Muscle layer of colon (tissue), 2 donors: ENCODE results near the gene WDR64.
"Not testable (repeated sequence)": the region's sequence is repeated elsewhere in the genome, so short reads cannot be mapped to it uniquely, and the experiment has no call there.

Experiments
- H3K27ac ChIP-seq: one replicate; pipeline ENCODE4 v1.7.0; 2013; ENCODE audit warnings: low read depth, mild to moderate bottlenecking, low read length, moderate library complexity
- H3K27me3 ChIP-seq, 2 donors: one replicate each; pipeline ENCODE4 v1.7.0; 2013; ENCODE audit warnings: low read length in 2 of 2, mild to moderate bottlenecking in 2 of 2; ENCODE audit not compliant: insufficient read depth in 2 of 2, control insufficient read depth in 1 of 2
- H3K36me3 ChIP-seq: one replicate; pipeline ENCODE4 v1.7.0; 2013; ENCODE audit warnings: mild to moderate bottlenecking, low read length; ENCODE audit not compliant: insufficient read depth
- H3K4me1 ChIP-seq: one replicate; pipeline ENCODE4 v1.7.0; 2013; ENCODE audit warnings: mild to moderate bottlenecking, low read length; ENCODE audit not compliant: insufficient read depth
- H3K4me3 ChIP-seq, 2 donors: one replicate each; pipeline ENCODE4 v1.7.0; 2013; ENCODE audit warnings: low read length in 2 of 2, low read depth in 1 of 2, mild to moderate bottlenecking in 1 of 2, moderate library complexity in 1 of 2
- H3K9ac ChIP-seq: one replicate; pipeline ENCODE4 v1.7.0; 2013; ENCODE audit warnings: low read length
- H3K9me3 ChIP-seq: one replicate; pipeline ENCODE4 v1.7.0; 2013; ENCODE audit warnings: mild to moderate bottlenecking, low read length
- donor health status: abdominal sarcoma.
- donor health status: Adenocarcinoma of cecum.

The WDR64 gene

DNA sequence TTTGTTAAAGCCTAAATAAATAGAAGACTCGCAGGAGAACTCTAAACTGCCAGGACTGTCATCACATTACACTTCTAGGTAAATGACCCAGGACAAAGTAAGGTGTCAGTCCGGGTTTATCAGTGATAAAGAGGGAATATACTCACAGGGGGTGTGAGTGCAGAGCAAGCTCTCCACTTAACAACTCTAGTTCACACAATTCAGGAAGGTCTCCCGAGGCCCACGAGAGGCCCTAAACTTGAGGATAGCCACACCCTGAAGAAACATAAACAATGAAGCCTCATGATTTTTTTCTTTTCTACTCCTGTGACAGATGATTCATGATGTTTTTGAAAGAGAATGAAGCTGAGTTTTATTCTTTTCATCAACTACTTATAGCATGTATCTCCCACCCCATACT lies 130.3 kb downstream of the WDR64 start:
- Histone ChIP-seq H3K36me3 (no peaks in the 10 kb centered on the region), H3K9ac (no peak overlapping the region), H3K9me3 (no peaks in the 10 kb centered on the region), H3K4me1 (peaks cover 8% of the 10 kb centered on the region), H3K4me3 (no peak overlapping the region), H3K27ac (no peak overlapping the region), H3K27me3 (no peaks in the 10 kb centered on the region)

DNA sequence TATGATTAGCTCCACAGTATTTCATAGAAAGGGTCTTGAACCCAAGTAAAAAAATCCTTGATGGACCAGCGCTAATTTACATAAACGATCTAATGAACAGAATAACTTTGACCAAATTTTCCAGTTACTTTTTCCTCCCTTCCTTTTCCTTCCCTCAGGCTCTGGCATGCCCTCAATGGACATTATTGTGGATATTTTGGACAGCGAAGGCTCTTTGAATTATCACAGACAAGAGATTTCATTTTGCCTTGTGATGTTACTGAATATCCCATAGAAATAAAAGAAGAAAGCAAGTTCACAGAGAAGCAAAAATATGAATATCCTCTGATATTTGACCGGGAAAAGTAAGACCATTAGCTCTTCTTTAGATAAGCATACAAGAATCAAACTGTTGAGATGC lies 135.6 kb downstream of the WDR64 start:
- H3K27ac ChIP-seq = no peak overlapping the region
- no peak overlapping the region for H3K4me3 ChIP-seq
- H3K9me3 ChIP-seq = no peaks in the 10 kb centered on the region
- no peaks in the 10 kb centered on the region for H3K36me3 ChIP-seq
- H3K4me1 ChIP-seq = peaks cover 8% of the 10 kb centered on the region
- H3K9ac ChIP-seq = no peak overlapping the region
- no peaks in the 10 kb centered on the region for H3K27me3 ChIP-seq

DNA sequence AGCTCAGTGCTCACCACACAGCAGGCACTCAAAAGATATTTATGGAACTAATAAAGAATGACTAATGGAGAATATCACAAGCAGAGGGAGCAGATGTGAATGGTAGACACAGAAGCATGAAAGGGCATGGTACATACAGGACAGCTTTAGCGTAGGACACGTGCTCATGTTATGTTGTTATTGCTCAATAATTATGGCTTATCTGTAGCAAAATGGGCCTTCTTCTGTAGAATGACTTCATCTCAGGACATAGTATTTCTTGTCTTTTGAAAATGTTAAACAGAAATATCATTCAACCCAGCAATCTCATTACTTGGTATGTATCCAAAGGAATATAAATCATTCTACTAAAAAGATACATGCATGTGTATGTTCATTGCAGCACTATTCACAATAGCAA lies 137.0 kb downstream of the WDR64 start:
- H3K27ac ChIP-seq = no peak overlapping the region
- H3K4me3 ChIP-seq = no peak overlapping the region
- H3K36me3 ChIP-seq = no peaks in the 10 kb centered on the region
- peaks cover 8% of the 10 kb centered on the region for H3K4me1 ChIP-seq
- H3K27me3 ChIP-seq = no peaks in the 10 kb centered on the region
- no peaks in the 10 kb centered on the region for H3K9me3 ChIP-seq
- no peak overlapping the region for H3K9ac ChIP-seq

DNA sequence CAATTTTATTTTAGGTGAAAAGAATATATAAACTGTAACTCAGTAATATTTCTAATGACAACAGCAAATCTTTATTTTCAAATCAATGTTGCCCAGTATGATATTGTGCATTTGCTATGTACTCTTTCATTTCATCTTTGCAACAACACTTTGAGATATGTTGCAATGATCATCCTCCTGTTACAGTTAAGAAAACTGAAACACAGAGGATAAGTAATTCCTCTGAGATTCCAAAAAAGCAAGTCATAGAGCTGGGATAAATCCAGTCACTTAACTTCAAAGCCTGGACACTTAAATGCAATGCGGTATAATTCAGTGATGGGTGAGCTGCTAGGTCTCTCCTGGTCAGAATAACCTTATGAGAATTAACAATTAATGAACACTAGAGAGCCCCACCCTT lies 147.3 kb downstream of the WDR64 start:
- Histone ChIP-seq H3K4me3 (no peak overlapping the region), H3K36me3 (no peaks in the 10 kb centered on the region), H3K27me3 (no peaks in the 10 kb centered on the region), H3K9me3 (no peaks in the 10 kb centered on the region), H3K27ac (no peak overlapping the region), H3K9ac (no peak overlapping the region), H3K4me1 (no peaks in the 10 kb centered on the region)

DNA sequence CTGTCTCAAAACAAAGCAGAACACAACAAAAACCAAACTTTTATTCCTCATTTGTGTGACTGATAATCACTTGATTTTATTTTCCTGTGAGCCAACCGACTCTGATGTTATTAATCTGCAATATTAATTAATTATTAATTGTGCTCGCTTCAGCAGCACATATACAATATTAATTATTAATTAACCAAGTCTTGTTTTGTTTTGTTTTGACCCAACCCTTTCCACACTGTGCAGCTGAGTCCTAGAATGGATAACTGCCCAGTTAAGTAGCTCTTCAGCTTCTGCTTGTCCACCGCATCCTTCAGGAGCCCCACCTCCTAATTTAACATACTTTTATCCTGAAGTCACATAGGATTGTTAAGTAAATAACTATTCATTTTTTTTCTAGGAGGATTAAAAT lies 148.6 kb downstream of the WDR64 start:
- H3K27me3 ChIP-seq = no peaks in the 10 kb centered on the region
- H3K36me3 ChIP-seq = no peaks in the 10 kb centered on the region
- no peaks in the 10 kb centered on the region for H3K9me3 ChIP-seq
- H3K27ac ChIP-seq = no peak overlapping the region
- no peak overlapping the region for H3K9ac ChIP-seq
- H3K4me3 ChIP-seq = no peak overlapping the region
- no peaks in the 10 kb centered on the region for H3K4me1 ChIP-seq

DNA sequence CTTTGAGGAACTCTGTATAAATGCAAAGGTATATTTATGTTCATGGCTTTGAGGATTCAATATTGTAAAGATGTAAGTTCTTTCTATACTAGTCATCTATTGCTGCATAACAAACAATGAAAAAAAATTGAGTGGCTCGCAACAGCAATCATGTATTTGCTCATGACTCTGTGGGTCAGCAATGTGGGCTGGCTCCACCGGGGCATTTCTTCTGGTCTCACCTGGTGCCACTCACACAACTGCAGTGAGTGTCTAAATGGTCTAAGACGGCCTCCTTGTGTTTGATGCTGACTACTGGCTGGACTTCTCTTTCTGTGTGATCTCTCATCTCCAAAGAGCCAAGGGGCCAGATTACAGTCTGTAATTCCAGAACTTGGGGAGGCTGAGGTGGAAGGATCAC lies 150.8 kb downstream of the WDR64 start:
- H3K4me3 ChIP-seq = no peak overlapping the region
- H3K36me3 ChIP-seq = no peaks in the 10 kb centered on the region
- no peaks in the 10 kb centered on the region for H3K4me1 ChIP-seq
- H3K9me3 ChIP-seq = no peaks in the 10 kb centered on the region
- H3K27ac ChIP-seq = no peak overlapping the region
- no peak overlapping the region for H3K9ac ChIP-seq
- no peaks in the 10 kb centered on the region for H3K27me3 ChIP-seq

DNA sequence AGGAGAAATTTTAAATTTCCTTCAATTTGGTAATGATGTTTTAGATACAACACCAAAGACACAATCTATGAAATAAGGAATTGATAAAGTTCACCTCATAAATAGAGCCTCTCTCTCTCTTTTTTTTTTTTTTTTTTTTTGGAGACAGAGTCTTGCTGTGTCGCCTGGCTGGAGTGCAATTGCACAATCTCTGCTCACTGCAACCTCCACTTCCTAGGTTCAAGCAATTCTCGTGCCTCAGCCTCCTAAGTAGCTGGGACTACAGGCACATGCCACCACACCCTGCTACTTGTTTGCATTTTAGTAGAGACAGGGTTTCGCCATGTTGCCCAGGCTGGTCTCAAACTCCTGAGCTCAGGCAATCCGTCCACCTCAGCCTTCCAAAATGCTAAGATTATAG lies 152.6 kb downstream of the WDR64 start:
- not testable (repeated sequence) for H3K27ac ChIP-seq, H3K36me3 ChIP-seq, H3K9me3 ChIP-seq, H3K4me1 ChIP-seq, H3K27me3 ChIP-seq, H3K9ac ChIP-seq, H3K4me3 ChIP-seq

DNA sequence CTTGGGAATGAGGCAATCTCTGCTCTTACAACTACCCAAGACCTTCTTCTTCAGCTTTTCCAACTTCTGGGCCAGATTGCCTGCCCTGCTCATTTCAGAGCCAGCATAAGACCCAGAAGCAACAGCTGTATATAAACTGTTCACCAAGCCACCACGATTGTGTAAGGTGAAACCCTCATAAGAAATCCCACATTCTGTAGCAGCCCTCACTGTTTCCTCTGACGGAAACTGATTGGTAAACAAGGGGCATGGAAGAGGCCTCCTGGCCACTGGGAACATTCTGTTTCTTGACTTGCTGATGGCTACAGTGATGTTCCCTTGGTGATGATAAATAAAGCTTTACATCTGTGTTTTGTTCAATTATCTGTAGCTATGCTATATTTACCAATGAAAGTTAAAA lies 156.2 kb downstream of the WDR64 start:
- Histone ChIP-seq H3K36me3 (no peaks in the 10 kb centered on the region), H3K4me1 (no peaks in the 10 kb centered on the region)

DNA sequence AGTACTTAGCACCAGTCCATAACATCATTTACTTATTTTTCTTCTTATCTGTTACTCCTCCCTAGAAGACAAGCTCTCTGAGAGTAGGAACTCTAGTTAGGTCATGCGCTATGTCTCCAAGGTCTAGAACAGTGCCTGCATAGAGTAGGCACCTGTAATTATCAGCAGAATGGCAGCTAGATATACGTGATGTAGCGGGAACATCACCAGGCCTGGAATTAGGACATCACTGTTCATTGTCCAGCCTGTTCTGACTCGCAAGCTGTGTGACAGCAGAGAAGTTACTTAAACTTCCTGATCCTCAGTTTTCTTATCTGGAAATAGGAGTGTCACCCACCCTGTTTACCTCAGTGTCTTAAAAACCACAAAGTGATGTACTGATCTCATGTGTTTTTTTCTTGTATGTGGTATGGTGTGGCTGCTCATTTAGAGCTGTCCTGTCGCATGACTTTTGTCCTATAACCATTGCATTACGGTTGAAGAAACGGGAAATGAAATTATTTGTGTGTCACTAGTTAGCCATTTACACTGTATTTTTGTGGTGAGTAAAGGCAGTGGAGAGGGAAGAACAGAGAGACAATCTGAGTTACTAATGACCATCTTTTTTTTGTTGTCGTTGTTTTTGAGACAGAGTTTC lies 158.8 kb downstream of the WDR64 start:
- no peaks in the 10 kb centered on the region for H3K9me3 ChIP-seq
- H3K36me3 ChIP-seq = no peaks in the 10 kb centered on the region
- H3K4me1 ChIP-seq = no peaks in the 10 kb centered on the region
- H3K9ac ChIP-seq = no peak overlapping the region
- H3K4me3 ChIP-seq = no peak overlapping the region
- H3K27me3 ChIP-seq = no peaks in the 10 kb centered on the region
- no peak overlapping the region for H3K27ac ChIP-seq

More for the DNA sequence above, 156.2 kb downstream of the WDR64 start:
- H3K27me3 ChIP-seq = no peaks in the 10 kb centered on the region
- H3K27ac ChIP-seq = no peak overlapping the region
- H3K9me3 ChIP-seq = no peaks in the 10 kb centered on the region
- H3K4me3 ChIP-seq = no peak overlapping the region
- H3K9ac ChIP-seq = no peak overlapping the region

DNA sequence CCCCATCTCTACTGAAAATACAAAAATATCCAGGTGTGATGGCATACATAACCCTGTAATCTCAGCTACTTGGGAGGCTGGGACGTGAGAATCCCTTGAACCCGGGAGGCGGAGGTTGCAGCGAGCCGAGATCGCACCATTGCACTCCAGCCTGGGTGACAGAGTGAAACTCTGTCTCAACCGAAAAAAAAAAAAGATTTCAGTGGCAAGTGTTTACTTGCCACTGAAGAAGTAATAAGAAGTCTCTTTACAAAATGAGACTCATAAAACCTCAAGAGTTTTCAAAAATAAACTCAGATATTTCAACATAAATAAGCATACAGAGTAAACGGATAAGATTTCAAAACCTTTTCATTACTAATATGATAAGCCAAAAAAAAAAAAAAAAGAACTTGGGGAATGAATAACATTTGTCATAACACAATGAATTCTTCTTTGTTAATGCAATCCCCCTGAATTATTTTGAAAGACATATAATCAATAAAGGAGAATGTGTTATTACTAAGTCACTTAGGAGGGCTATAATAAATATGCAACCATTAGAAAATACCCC lies 161.8 kb downstream of the WDR64 start:
- no peaks in the 10 kb centered on the region for H3K27me3 ChIP-seq
- H3K9ac ChIP-seq = no peak overlapping the region
- no peaks in the 10 kb centered on the region for H3K9me3 ChIP-seq
- no peaks in the 10 kb centered on the region for H3K4me1 ChIP-seq
- no peak overlapping the region for H3K4me3 ChIP-seq
- H3K27ac ChIP-seq = no peak overlapping the region
- H3K36me3 ChIP-seq = no peaks in the 10 kb centered on the region

DNA sequence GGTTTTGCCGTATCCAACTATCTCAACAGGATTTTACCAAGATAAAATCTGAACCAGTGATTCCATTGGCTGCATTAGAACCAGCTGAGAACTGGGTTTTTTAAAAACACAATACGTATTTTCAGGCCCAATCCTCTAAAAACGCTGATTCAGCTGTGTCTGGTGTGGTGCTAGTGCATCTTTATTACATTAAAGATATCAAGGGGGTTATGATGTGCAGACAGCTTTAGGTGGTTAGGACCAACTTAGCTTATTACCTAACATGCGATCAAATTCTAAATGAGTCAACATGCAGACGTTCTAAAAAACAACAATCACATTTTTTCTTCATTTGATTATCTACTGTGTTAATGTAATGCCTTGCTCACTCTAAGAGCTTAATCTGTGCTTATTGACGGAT lies 163.9 kb downstream of the WDR64 start:
- Histone ChIP-seq H3K9me3 (no peaks in the 10 kb centered on the region), H3K4me1 (no peaks in the 10 kb centered on the region), H3K9ac (no peak overlapping the region), H3K36me3 (no peaks in the 10 kb centered on the region), H3K4me3 (no peak overlapping the region), H3K27ac (no peak overlapping the region), H3K27me3 (no peaks in the 10 kb centered on the region)

DNA sequence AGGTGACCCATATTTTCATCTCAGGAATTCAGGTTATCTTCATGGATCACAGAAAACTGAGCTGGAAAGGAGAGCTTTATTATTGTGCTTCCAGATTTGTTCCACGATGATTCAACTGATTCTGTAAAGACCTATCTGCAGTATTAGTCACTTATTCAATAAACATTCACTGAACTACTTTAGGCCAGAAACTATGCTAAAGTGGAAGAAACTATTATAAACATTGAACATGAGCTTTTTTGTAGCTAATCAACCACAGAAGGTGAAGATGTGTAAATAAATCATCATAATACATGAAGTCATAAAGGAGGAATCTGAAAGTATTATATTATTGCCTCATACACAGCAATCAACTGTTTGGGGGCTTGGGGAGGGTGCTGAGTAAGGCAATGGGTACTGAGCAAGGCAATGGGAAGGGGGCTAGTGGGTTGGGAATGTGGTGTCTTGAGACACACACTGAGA lies 165.3 kb downstream of the WDR64 start:
- Histone ChIP-seq H3K27me3 (no peaks in the 10 kb centered on the region), H3K9ac (no peak overlapping the region), H3K4me1 (no peaks in the 10 kb centered on the region), H3K9me3 (no peaks in the 10 kb centered on the region), H3K4me3 (no peak overlapping the region), H3K36me3 (no peaks in the 10 kb centered on the region), H3K27ac (no peak overlapping the region)
